IMR-90 (cell line): ENCODE results near the gene RTN3. TPM values are rescaled to one million over a fixed set of nuclear protein-coding genes. Genes with fewer than 3 reads are reported as not detected.

Experiments
- ATAC-seq: fragments of 200-7000 bp; cut with Tn5 transposase; 2 replicates; pipeline ENCODE4 v1.9.1; 2020; ENCODE audit warnings: low read depth, mild to moderate bottlenecking, moderate library complexity
- BruUV-seq: library from RNA; stranded (reverse); fragments of 400-500 nt; replicated peaks from 2 replicates; lab custom pipeline; 2021; lab: Mats Ljungman, UMichigan
- CTCF ChIA-PET: fragments of 300-600 bp; formaldehyde crosslinking; extraction: SDS; loops from one replicate; lab custom pipeline; 2021; ENCODE audit warnings: antibody characterized with exemption; lab: Yijun Ruan, JAX
- POLR2A ChIA-PET: fragments of 300-600 bp; sonication (Branson Sonifier 250); formaldehyde crosslinking; loops from one replicate; lab custom pipeline; 2022; ENCODE audit warnings: antibody characterized with exemption; ENCODE audit not compliant: unreplicated experiment; lab: Charles Lee
- DNase-seq: peaks from one replicate; pipeline ENCODE4 v3.0.0; 2013
- H2AFZ ChIP-seq: replicated peaks from 2 replicates; pipeline ENCODE3; 2013; ENCODE audit warnings: low read length, mild to moderate bottlenecking; ENCODE audit not compliant: poor library complexity
- H2AK5ac ChIP-seq: 2 replicates; pipeline ENCODE4 v1.6.1; 2013; ENCODE audit warnings: low read depth, low read length, inconsistent platforms
- H2AK9ac ChIP-seq: replicated peaks from 2 replicates; pipeline ENCODE3; 2013; ENCODE audit warnings: mild to moderate bottlenecking, low read depth, low read length, moderate library complexity; ENCODE audit not compliant: poor library complexity
- H2BK120ac ChIP-seq: 2 replicates; pipeline ENCODE4 v1.6.1; 2013; ENCODE audit warnings: low read depth, low read length, inconsistent platforms
- H2BK15ac ChIP-seq: 3 replicates; pipeline ENCODE4 v1.6.1; 2013; ENCODE audit warnings: low read depth, low read length, inconsistent platforms
- H2BK20ac ChIP-seq: 2 replicates; pipeline ENCODE4 v1.6.1; 2013; ENCODE audit warnings: low read depth, mild to moderate bottlenecking, inconsistent platforms, low read length, moderate library complexity
- H2BK5ac ChIP-seq: 2 replicates; pipeline ENCODE4 v1.6.1; 2013; ENCODE audit warnings: mild to moderate bottlenecking, low read depth, low read length, inconsistent platforms; ENCODE audit not compliant: poor library complexity, severe bottlenecking
- H3K14ac ChIP-seq: replicated peaks from 2 replicates; pipeline ENCODE4 v1.6.1; 2013; ENCODE audit warnings: low read depth, low read length, inconsistent platforms
- H3K18ac ChIP-seq: 2 replicates; pipeline ENCODE4 v1.6.1; 2013; ENCODE audit warnings: low read depth, low read length, control low read depth
- H3K23ac ChIP-seq: 2 replicates; pipeline ENCODE4 v1.6.1; 2013; ENCODE audit warnings: low read depth, low read length, inconsistent platforms
- H3K27ac ChIP-seq: 2 replicates; pipeline ENCODE4 v1.5.1; 2013; ENCODE audit warnings: mild to moderate bottlenecking, control low read depth, low read length; ENCODE audit not compliant: insufficient read depth
- H3K27me3 ChIP-seq: 2 replicates; pipeline ENCODE4 v1.6.1; 2013; ENCODE audit warnings: low read length; ENCODE audit not compliant: control insufficient read depth, insufficient read depth
- H3K36me3 ChIP-seq: 2 replicates; pipeline ENCODE4 v1.6.1; 2013; ENCODE audit warnings: low read length, mixed read lengths; ENCODE audit not compliant: control insufficient read depth, insufficient read depth
- H3K4ac ChIP-seq: 2 replicates; pipeline ENCODE4 v1.6.1; 2013; ENCODE audit warnings: low read depth, low read length, inconsistent platforms
- H3K4me1 ChIP-seq: 2 replicates; pipeline ENCODE4 v1.6.1; 2013; ENCODE audit warnings: low read length, mixed read lengths; ENCODE audit not compliant: control insufficient read depth, insufficient read depth
- H3K4me2 ChIP-seq: 2 replicates; pipeline ENCODE4 v1.6.1; 2013; ENCODE audit warnings: low read depth, mild to moderate bottlenecking, control low read depth, low read length, moderate library complexity
- H3K4me3 ChIP-seq: 2 replicates; pipeline ENCODE4 v1.5.1; 2013; ENCODE audit warnings: low read depth, mild to moderate bottlenecking, control low read depth, low read length, moderate library complexity; ENCODE audit not compliant: insufficient read depth
- H3K56ac ChIP-seq: 2 replicates; pipeline ENCODE4 v1.6.1; 2013; ENCODE audit warnings: low read length, inconsistent platforms; ENCODE audit not compliant: insufficient read depth; ENCODE audit errors: extremely low read depth
- H3K79me1 ChIP-seq, 2 experiments: 2 replicates each; pipeline ENCODE4 v1.6.1; 2013; ENCODE audit warnings: low read length in 2 of 2, inconsistent platforms in 1 of 2, low read depth in 1 of 2
- H3K9ac ChIP-seq: 2 replicates; pipeline ENCODE4 v1.6.1; 2013; ENCODE audit warnings: low read depth, low read length, control low read depth
- H3K9me1 ChIP-seq: 2 replicates; pipeline ENCODE4 v1.6.1; 2013; ENCODE audit warnings: low read length, inconsistent platforms; ENCODE audit not compliant: insufficient read depth
- H3K9me3 ChIP-seq: 2 replicates; pipeline ENCODE4 v1.6.1; 2013; ENCODE audit warnings: low read length; ENCODE audit not compliant: control insufficient read depth, insufficient read depth
- H4K20me1 ChIP-seq: 2 replicates; pipeline ENCODE4 v1.6.1; 2013; ENCODE audit warnings: low read length, inconsistent platforms; ENCODE audit not compliant: insufficient read depth
- H4K5ac ChIP-seq: 2 replicates; pipeline ENCODE4 v1.6.1; 2013; ENCODE audit warnings: mild to moderate bottlenecking, low read depth, low read length, control low read depth
- H4K8ac ChIP-seq, 2 experiments: 2 replicates each; pipeline ENCODE4 v1.6.1; 2013; ENCODE audit warnings: low read depth in 2 of 2, low read length in 2 of 2, control low read depth in 1 of 2, inconsistent platforms in 1 of 2
- H4K91ac ChIP-seq: 2 replicates; pipeline ENCODE4 v1.6.1; 2013; ENCODE audit warnings: low read depth, low read length, inconsistent platforms; ENCODE audit not compliant: insufficient read depth
- BHLHE40 ChIP-seq: fragments of 150-350 bp; IDR thresholded peaks from 2 replicates; pipeline ENCODE4 v1.6.1; 2016; ENCODE audit warnings: mild to moderate bottlenecking, low read depth, low read length
- CEBPB ChIP-seq: IDR thresholded peaks from 2 replicates; pipeline ENCODE4 v1.6.1; 2012; ENCODE audit warnings: low read depth, low read length, improper control_type of control experiment
- CHD1 ChIP-seq: IDR thresholded peaks from 2 replicates; pipeline ENCODE4 v1.6.1; 2012; ENCODE audit warnings: low read depth, low read length, improper control_type of control experiment
- MAFK ChIP-seq: IDR thresholded peaks from 2 replicates; pipeline ENCODE4 v1.6.1; 2012; ENCODE audit warnings: low read depth, low read length, improper control_type of control experiment
- RCOR1 ChIP-seq: IDR thresholded peaks from 2 replicates; pipeline ENCODE4 v1.6.1; 2012; ENCODE audit warnings: mild to moderate bottlenecking, low read length, improper control_type of control experiment; ENCODE audit not compliant: insufficient replicate concordance
- RFX5 ChIP-seq: IDR thresholded peaks from 2 replicates; pipeline ENCODE4 v1.8.0; 2012; ENCODE audit warnings: low read depth, mild to moderate bottlenecking, low read length, moderate library complexity
- WGBS, 2 experiments: methylation state at CpG; one replicate each; pipeline versions ENCODE4 v1.1.5 to v1.1.7; 2013; ENCODE audit warnings: missing lambda C conversion rate in 2 of 2; ENCODE audit not compliant: insufficient read length in 1 of 2; ENCODE audit errors: extremely low coverage in 2 of 2; 5-methylcytosine and 5-hydroxymethylcytosine counted together
- dilution Hi-C: fragments of 300-500 bp; cut with HindIII; formaldehyde crosslinking; loops from one replicate; pipeline ENCODE4 v1.14.3; 2018; ENCODE audit warnings: low sequenced_read_pairs; ENCODE audit not compliant: unreplicated experiment
- in situ Hi-C: fragments of 300-500 bp; cut with MboI; formaldehyde crosslinking; loops from 3 replicates; pipeline ENCODE4 v1.14.3; 2019; ENCODE audit warnings: low sequenced_read_pairs, inconsistent platforms, mixed read lengths
- intact Hi-C: fragments of 100-400 bp; cut with micrococcal nuclease; formaldehyde crosslinking; loops from 2 replicates; pipeline ENCODE4 v1.10.0; 2022
- polyA plus RNA-seq, 3 experiments: library from polyadenylated mRNA; depleted of rRNA; stranded (reverse); fragments of >200 nt; gene quantifications; 2 replicates each; pipeline ENCODE4 v1.2.3, GENCODE V29; 2012; ENCODE audit warnings: low replicate concordance in 1 of 3
- total RNA-seq: library from RNA; depleted of rRNA; stranded (reverse); fragments of >200 nt; gene quantifications from 2 replicates; pipeline ENCODE4 v1.2.3, GENCODE V29; 2012

Gene RTN3
- total and polyA plus RNA-seq, 2 of the 4 experiments (the other 2 are of a cell fraction), result 31.2 to 64.6 TPM

DNA sequence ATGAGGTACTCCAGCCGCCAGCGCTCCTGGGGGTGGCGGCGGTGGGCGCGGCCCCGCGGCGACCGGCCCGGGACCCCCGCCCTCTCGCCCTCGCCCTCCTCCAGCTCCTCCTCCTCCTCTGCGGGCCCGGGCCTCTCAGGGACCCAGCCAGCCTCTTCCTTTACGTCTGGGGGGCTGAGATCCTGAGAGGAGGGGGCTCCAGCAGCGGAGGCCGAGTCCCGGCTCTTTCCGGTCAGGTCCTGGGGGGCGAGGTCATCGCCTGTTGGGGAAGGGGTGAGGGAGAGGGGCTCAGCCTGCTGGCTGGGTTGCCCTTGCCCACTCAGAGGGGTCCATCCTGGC, 83.0 kb downstream of the RTN3 start:
- no TSS peak for BruUV-seq
- no peak overlapping the region for H2AK5ac ChIP-seq
- H3K4me1 ChIP-seq, result peaks cover 9% of the 10 kb centered on the region; the same call in 1 of the 2 replicates
- no peak overlapping the region for H2BK120ac ChIP-seq
- no peak overlapping the region for H2BK5ac ChIP-seq
- CTCF ChIA-PET, result no interaction called here
- H3K14ac ChIP-seq, result no peak overlapping the region
- POLR2A ChIA-PET, result no interaction called here
- H3K27ac ChIP-seq, result no peak overlapping the region
- no peak overlapping the region for H4K91ac ChIP-seq
- H3K4me3 ChIP-seq, result no peak overlapping the region
- no peak overlapping the region for H3K18ac ChIP-seq
- no peak overlapping the region for H3K56ac ChIP-seq
- TF ChIP-seq BHLHE40, result no peak
- no peak for TF ChIP-seq CHD1
- no peak for TF ChIP-seq RCOR1
- no peak for TF ChIP-seq RFX5
- no peak for TF ChIP-seq CEBPB
- no peak for TF ChIP-seq MAFK
- no peak overlapping the region for H2BK15ac ChIP-seq
- no peaks in the 10 kb centered on the region for H3K27me3 ChIP-seq
- in situ Hi-C loops (loop anchor here (10.0 kb wide), 1 partner anchor 180 kb away; no protein-coding TSS in a partner anchor), dilution Hi-C loops (no loop called here), intact Hi-C loops (no loop called here)
- H4K5ac ChIP-seq, result no peak overlapping the region
- H4K8ac ChIP-seq, result no peak overlapping the region
- peaks cover 35% of the 10 kb centered on the region for H3K36me3 ChIP-seq
- no peak overlapping the region for H3K9ac ChIP-seq
- peak overlapping the region; percentile 31 for H2AK9ac ChIP-seq
- no peak overlapping the region for H3K4me2 ChIP-seq
- H2AFZ ChIP-seq, result no peak overlapping the region
- peaks cover 33% of the 10 kb centered on the region for H4K20me1 ChIP-seq
- no peaks in the 10 kb centered on the region for H3K9me3 ChIP-seq
- H3K9me1 ChIP-seq, result no peaks in the 10 kb centered on the region
- H3K4ac ChIP-seq, result no peak overlapping the region
- no peak for DNase-seq
- no peak overlapping the region for H2BK20ac ChIP-seq
- peaks cover 16 to 54% of the 10 kb centered on the region in 2 experiments for H3K79me1 ChIP-seq
- whole genome bisulfite sequencing, 2 experiments, result 64% methylated on average over 6 of the region's 23 CpGs; no CpG with 5 or more reads in 1 of the 2 experiments
- ATAC-seq, result no peak
- H3K23ac ChIP-seq, result no peak overlapping the region
